ENCODE results near the gene SCCPDH.
"Not testable (repeated sequence)": the region's sequence is repeated elsewhere in the genome, so short reads cannot be mapped to it uniquely, and the experiment has no call there.

Gene SCCPDH

GRCh38 chr1:246719361-246719760 lies 4.8 kb upstream of the SCCPDH start:
- not testable (repeated sequence) for H3K4me1 ChIP-seq (ENCODE audit: control insufficient read depth, insufficient read depth, low read depth, low read length); H2BK120ac ChIP-seq (ENCODE audit: low read depth, low read length); H3K4ac ChIP-seq (ENCODE audit: low read depth in 1 of 2, low read length in 2 of 2); H3K4me3 ChIP-seq (ENCODE audit: insufficient read depth in 1 of 2, low read depth in 1 of 2, low read length in 2 of 2); H2AK5ac ChIP-seq (ENCODE audit: low read length, severe bottlenecking); DNase-seq; H4K8ac ChIP-seq (ENCODE audit: low read length); H3K18ac ChIP-seq (ENCODE audit: low read depth in 1 of 2, low read length in 2 of 2); H3K36me3 ChIP-seq (ENCODE audit: control insufficient read depth in 1 of 2, insufficient read depth in 2 of 2, low read depth in 1 of 2, low read length in 2 of 2); H3K9ac ChIP-seq (ENCODE audit: low read length); H2AFZ ChIP-seq (ENCODE audit: low read depth, low read length); H2BK15ac ChIP-seq (ENCODE audit: low read depth, poor library complexity, severe bottlenecking); H2BK5ac ChIP-seq (ENCODE audit: low read depth, low read length, poor library complexity, severe bottlenecking); H2BK12ac ChIP-seq (ENCODE audit: low read length in 2 of 2); H3K23ac ChIP-seq (ENCODE audit: low read length in 2 of 2); H3K27me3 ChIP-seq (ENCODE audit: control insufficient read depth in 1 of 2, insufficient read depth in 1 of 2, low read length in 2 of 2); H3K27ac ChIP-seq (ENCODE audit: low read length, poor library complexity, severe bottlenecking); H3K9me3 ChIP-seq (ENCODE audit: control insufficient read depth, low read length); H3K79me1 ChIP-seq (replicated peaks; ENCODE audit: low read length, poor library complexity, severe bottlenecking); H3K14ac ChIP-seq (ENCODE audit: low read length in 2 of 2); H3K4me2 ChIP-seq (ENCODE audit: low read length, poor library complexity, severe bottlenecking); H4K91ac ChIP-seq (ENCODE audit: low read length)
- WGBS = no CpG with 5 or more reads among the region's 2 CpGs

DNA sequence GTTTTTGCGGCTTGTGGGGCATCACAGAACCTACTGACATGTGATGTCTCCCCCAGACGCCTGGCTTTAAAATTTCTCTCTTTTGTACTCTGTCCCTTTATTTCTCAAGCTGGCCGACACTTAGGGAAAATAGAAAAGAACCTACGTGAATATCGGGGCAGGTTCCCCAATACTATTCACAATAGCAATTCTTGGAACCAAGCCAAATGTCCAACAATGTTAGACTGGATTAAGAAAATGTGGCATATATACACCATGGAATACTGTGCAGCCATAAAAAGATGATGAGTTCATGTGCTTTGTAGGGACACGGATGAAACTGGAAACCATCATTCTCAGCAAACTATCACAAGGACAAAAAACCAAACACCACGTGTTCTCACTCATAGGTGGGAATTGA lies 3.4 kb upstream of the SCCPDH start:
- H3K9ac ChIP-seq (ENCODE audit: low read length); H3K79me1 ChIP-seq (replicated peaks; ENCODE audit: low read length, poor library complexity, severe bottlenecking); H3K23ac ChIP-seq (ENCODE audit: low read length in 2 of 2); H3K36me3 ChIP-seq (ENCODE audit: control insufficient read depth in 1 of 2, insufficient read depth in 2 of 2, low read depth in 1 of 2, low read length in 2 of 2); H3K18ac ChIP-seq (ENCODE audit: low read depth in 1 of 2, low read length in 2 of 2); H3K4me3 ChIP-seq (ENCODE audit: insufficient read depth in 1 of 2, low read depth in 1 of 2, low read length in 2 of 2); H2BK5ac ChIP-seq (ENCODE audit: low read depth, low read length, poor library complexity, severe bottlenecking); H3K4me2 ChIP-seq (ENCODE audit: low read length, poor library complexity, severe bottlenecking); H2AFZ ChIP-seq (ENCODE audit: low read depth, low read length); H3K27ac ChIP-seq (ENCODE audit: low read length, poor library complexity, severe bottlenecking); DNase-seq; H3K27me3 ChIP-seq (ENCODE audit: control insufficient read depth in 1 of 2, insufficient read depth in 1 of 2, low read length in 2 of 2); H2BK15ac ChIP-seq (ENCODE audit: low read depth, poor library complexity, severe bottlenecking); H4K8ac ChIP-seq (ENCODE audit: low read length); H4K91ac ChIP-seq (ENCODE audit: low read length); H2BK12ac ChIP-seq (ENCODE audit: low read length in 2 of 2); H3K9me3 ChIP-seq (ENCODE audit: control insufficient read depth, low read length); H3K14ac ChIP-seq (ENCODE audit: low read length in 2 of 2); H2BK120ac ChIP-seq (ENCODE audit: low read depth, low read length); H3K4ac ChIP-seq (ENCODE audit: low read depth in 1 of 2, low read length in 2 of 2); H2AK5ac ChIP-seq (ENCODE audit: low read length, severe bottlenecking); H3K4me1 ChIP-seq (ENCODE audit: control insufficient read depth, insufficient read depth, low read depth, low read length): not testable (repeated sequence)
- 98% methylated on average over 2 of the region's 7 CpGs for WGBS

- Histone ChIP-seq H3K4me1 (ENCODE audit: control insufficient read depth, insufficient read depth, low read depth, low read length) (peaks cover 8% of the 10 kb centered on the region), H3K4me3 (ENCODE audit: insufficient read depth in 1 of 2, low read depth in 1 of 2, low read length in 2 of 2) (no peak overlapping the region), H2AK5ac (ENCODE audit: low read length, severe bottlenecking) (no peak overlapping the region), H3K14ac (ENCODE audit: low read length in 2 of 2) (no peak overlapping the region), H3K23ac (ENCODE audit: low read length in 2 of 2) (no peak overlapping the region), H4K8ac (ENCODE audit: low read length) (no peak overlapping the region), H2AFZ (ENCODE audit: low read depth, low read length) (no peak overlapping the region), H2BK15ac (ENCODE audit: low read depth, poor library complexity, severe bottlenecking) (no peak overlapping the region), H3K18ac (ENCODE audit: low read depth in 1 of 2, low read length in 2 of 2) (no peak overlapping the region), H3K27me3 (ENCODE audit: control insufficient read depth in 1 of 2, insufficient read depth in 1 of 2, low read length in 2 of 2) (no peaks in the 10 kb centered on the region), H3K9ac (ENCODE audit: low read length) (no peak overlapping the region), H3K4me2 (ENCODE audit: low read length, poor library complexity, severe bottlenecking) (no peak overlapping the region), H3K79me1 (replicated peaks; ENCODE audit: low read length, poor library complexity, severe bottlenecking) (peaks cover 7% of the 10 kb centered on the region), H3K9me3 (ENCODE audit: control insufficient read depth, low read length) (no peaks in the 10 kb centered on the region), H3K27ac (ENCODE audit: low read length, poor library complexity, severe bottlenecking) (no peak overlapping the region), H2BK5ac (ENCODE audit: low read depth, low read length, poor library complexity, severe bottlenecking) (no peak overlapping the region), H2BK12ac (ENCODE audit: low read length in 2 of 2) (no peak overlapping the region), H3K4ac (ENCODE audit: low read depth in 1 of 2, low read length in 2 of 2) (no peak overlapping the region), H3K36me3 (ENCODE audit: control insufficient read depth in 1 of 2, insufficient read depth in 2 of 2, low read depth in 1 of 2, low read length in 2 of 2) (peaks cover 3 to 5% of the 10 kb centered on the region in 2 experiments), H4K91ac (ENCODE audit: low read length) (no peak overlapping the region), H2BK120ac (ENCODE audit: low read depth, low read length) (no peak overlapping the region)
- no peak for DNase-seq
- 100% methylated on average over 1 of the region's 4 CpGs for WGBS
Measured at GRCh38 chr1:246722720-246723119, 1.5 kb upstream of the SCCPDH start.

DNA sequence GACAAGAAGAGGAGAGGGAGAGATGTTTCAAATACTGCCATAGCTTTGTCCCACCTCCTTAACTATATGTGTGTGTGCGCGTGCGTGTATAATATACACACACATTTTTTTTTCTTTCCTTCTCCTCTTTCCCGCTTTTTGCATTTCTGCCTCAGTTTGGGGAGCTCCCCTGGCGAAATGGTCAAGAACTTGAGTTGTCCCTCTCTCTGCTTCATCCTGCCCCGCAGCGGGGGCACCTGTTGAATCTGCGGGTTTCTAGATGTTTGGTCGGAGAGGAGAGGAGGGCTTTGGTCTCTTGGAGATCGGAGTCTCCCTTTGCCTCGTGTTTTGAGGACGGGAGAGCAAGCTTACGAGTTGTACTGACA lies 504 bp downstream of the SCCPDH start:
- Histone ChIP-seq H3K27me3 (ENCODE audit: control insufficient read depth in 1 of 2, insufficient read depth in 1 of 2, low read length in 2 of 2) (no peaks in the 10 kb centered on the region), H2BK15ac (ENCODE audit: low read depth, poor library complexity, severe bottlenecking) (no peak overlapping the region), H3K27ac (ENCODE audit: low read length, poor library complexity, severe bottlenecking) (peak overlapping the region; percentile 43), H3K36me3 (ENCODE audit: control insufficient read depth in 1 of 2, insufficient read depth in 2 of 2, low read depth in 1 of 2, low read length in 2 of 2) (peaks cover 6 to 25% of the 10 kb centered on the region in 2 experiments), H3K4me1 (ENCODE audit: control insufficient read depth, insufficient read depth, low read depth, low read length) (peaks cover 8% of the 10 kb centered on the region), H4K91ac (ENCODE audit: low read length) (peak overlapping the region; percentile 64), H4K8ac (ENCODE audit: low read length) (peak overlapping the region; percentile 89), H3K18ac (ENCODE audit: low read depth in 1 of 2, low read length in 2 of 2) (peak overlapping the region; percentile 87 to 95), H3K9me3 (ENCODE audit: control insufficient read depth, low read length) (peaks cover 4% of the 10 kb centered on the region), H2AK5ac (ENCODE audit: low read length, severe bottlenecking) (no peak overlapping the region), H2BK5ac (ENCODE audit: low read depth, low read length, poor library complexity, severe bottlenecking) (peak overlapping the region; percentile 53), H3K23ac (ENCODE audit: low read length in 2 of 2) (no peak overlapping the region), H3K9ac (ENCODE audit: low read length) (peak overlapping the region; percentile 90), H2BK12ac (ENCODE audit: low read length in 2 of 2) (peak overlapping the region in 1 of 2 experiments; percentile 63), H3K4me3 (ENCODE audit: insufficient read depth in 1 of 2, low read depth in 1 of 2, low read length in 2 of 2) (peak overlapping the region; percentile 84), H3K4ac (ENCODE audit: low read depth in 1 of 2, low read length in 2 of 2) (peak overlapping the region; percentile 57 to 94), H2AFZ (ENCODE audit: low read depth, low read length) (peak overlapping the region; percentile 95), H3K14ac (ENCODE audit: low read length in 2 of 2) (peak overlapping the region; percentile 95 to 98), H2BK120ac (ENCODE audit: low read depth, low read length) (peak overlapping the region; percentile 71), H3K79me1 (replicated peaks; ENCODE audit: low read length, poor library complexity, severe bottlenecking) (peaks cover 7% of the 10 kb centered on the region), H3K4me2 (ENCODE audit: low read length, poor library complexity, severe bottlenecking) (peak overlapping the region; percentile 92)
- DNase-seq = peak; percentile 67
- WGBS = 8% methylated on average over 13 of the region's 13 CpGs

Measured in mesenchymal stem cell (in vitro differentiated cells and primary cell).